ENCODE results near the gene CEMIP2. TPM values are rescaled to one million over a fixed set of nuclear protein-coding genes. Genes with fewer than 3 reads are reported as not detected.

Gene CEMIP2
- total RNA-seq, 1 experiment from 2014 or later = 17.7 TPM

GRCh38 chr9:71643330-71643729, 125.0 kb downstream of the CEMIP2 start:
- H3K4me3 Mint-ChIP-seq (ENCODE audit: unreplicated experiment) = no peak overlapping the region
- no peaks in the 10 kb centered on the region for H3K9me3 Mint-ChIP-seq (ENCODE audit: unreplicated experiment)
- TF ChIP-seq, protein P1, sequence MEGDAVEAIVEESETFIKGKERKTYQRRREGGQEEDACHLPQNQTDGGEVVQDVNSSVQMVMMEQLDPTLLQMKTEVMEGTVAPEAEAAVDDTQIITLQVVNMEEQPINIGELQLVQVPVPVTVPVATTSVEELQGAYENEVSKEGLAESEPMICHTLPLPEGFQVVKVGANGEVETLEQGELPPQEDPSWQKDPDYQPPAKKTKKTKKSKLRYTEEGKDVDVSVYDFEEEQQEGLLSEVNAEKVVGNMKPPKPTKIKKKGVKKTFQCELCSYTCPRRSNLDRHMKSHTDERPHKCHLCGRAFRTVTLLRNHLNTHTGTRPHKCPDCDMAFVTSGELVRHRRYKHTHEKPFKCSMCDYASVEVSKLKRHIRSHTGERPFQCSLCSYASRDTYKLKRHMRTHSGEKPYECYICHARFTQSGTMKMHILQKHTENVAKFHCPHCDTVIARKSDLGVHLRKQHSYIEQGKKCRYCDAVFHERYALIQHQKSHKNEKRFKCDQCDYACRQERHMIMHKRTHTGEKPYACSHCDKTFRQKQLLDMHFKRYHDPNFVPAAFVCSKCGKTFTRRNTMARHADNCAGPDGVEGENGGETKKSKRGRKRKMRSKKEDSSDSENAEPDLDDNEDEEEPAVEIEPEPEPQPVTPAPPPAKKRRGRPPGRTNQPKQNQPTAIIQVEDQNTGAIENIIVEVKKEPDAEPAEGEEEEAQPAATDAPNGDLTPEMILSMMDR (IDR thresholded peaks at IDR 0.05; ENCODE audit: unreplicated experiment) = no peak
- intact Hi-C loops (cut with micrococcal nuclease) = no loop called here
- H3K27me3 Mint-ChIP-seq (ENCODE audit: insufficient read depth, unreplicated experiment) = no peaks in the 10 kb centered on the region
- peaks cover 7% of the 10 kb centered on the region for H3K4me1 Mint-ChIP-seq (ENCODE audit: insufficient read depth, unreplicated experiment)
- CTCF ChIA-PET = no interaction called here
- no peak for DNase-seq (ENCODE audit: unreplicated experiment)
- no TSS peak for BruUV-seq (replicated peaks)
- POLR2A ChIA-PET = no interaction called here
- no peaks in the 10 kb centered on the region for H3K36me3 Mint-ChIP-seq (ENCODE audit: insufficient read depth, unreplicated experiment)
- H3K27ac Mint-ChIP-seq (ENCODE audit: low read depth, unreplicated experiment) = no peak overlapping the region

GRCh38 chr9:71642056-71642455, 126.3 kb downstream of the CEMIP2 start:
- DNase-seq (ENCODE audit: unreplicated experiment) = no peak
- H3K4me1 Mint-ChIP-seq (ENCODE audit: insufficient read depth, unreplicated experiment) = peaks cover 3% of the 10 kb centered on the region
- CTCF ChIA-PET = interaction anchor here (0.9 to 1.6 kb wide), 3 partner anchors 12 to 40 kb away, joined by 3 to 9 read pairs (median 4); no protein-coding TSS in a partner anchor
- H3K27ac Mint-ChIP-seq (ENCODE audit: low read depth, unreplicated experiment) = no peak overlapping the region
- POLR2A ChIA-PET = no interaction called here
- TF ChIP-seq, protein P1 (IDR thresholded peaks at IDR 0.05; ENCODE audit: unreplicated experiment) = no peak
- no peaks in the 10 kb centered on the region for H3K9me3 Mint-ChIP-seq (ENCODE audit: unreplicated experiment)
- no peaks in the 10 kb centered on the region for H3K36me3 Mint-ChIP-seq (ENCODE audit: insufficient read depth, unreplicated experiment)
- H3K27me3 Mint-ChIP-seq (ENCODE audit: insufficient read depth, unreplicated experiment) = no peaks in the 10 kb centered on the region
- no peak overlapping the region for H3K4me3 Mint-ChIP-seq (ENCODE audit: unreplicated experiment)
- BruUV-seq (replicated peaks) = no TSS peak
- intact Hi-C loops (cut with micrococcal nuclease) = no loop called here

- no peaks in the 10 kb centered on the region for H3K36me3 Mint-ChIP-seq (ENCODE audit: insufficient read depth, unreplicated experiment)
- TF ChIP-seq, protein P1 (IDR thresholded peaks at IDR 0.05; ENCODE audit: unreplicated experiment) = no peak
- H3K27me3 Mint-ChIP-seq (ENCODE audit: insufficient read depth, unreplicated experiment) = no peaks in the 10 kb centered on the region
- intact Hi-C loops (cut with micrococcal nuclease) = no loop called here
- H3K4me1 Mint-ChIP-seq (ENCODE audit: insufficient read depth, unreplicated experiment) = no peaks in the 10 kb centered on the region
- CTCF ChIA-PET = interaction anchor here (0.9 to 1.4 kb wide), 4 partner anchors 9 to 180 kb away, joined by 3 to 4 read pairs (median 3); no protein-coding TSS in a partner anchor
- DNase-seq (ENCODE audit: unreplicated experiment) = no peak
- H3K4me3 Mint-ChIP-seq (ENCODE audit: unreplicated experiment) = no peak overlapping the region
- BruUV-seq (replicated peaks) = no TSS peak
- no peaks in the 10 kb centered on the region for H3K9me3 Mint-ChIP-seq (ENCODE audit: unreplicated experiment)
- POLR2A ChIA-PET = interaction anchor here (1.1 kb wide), 1 partner anchor 78 kb away, joined by 5 read pairs; no protein-coding TSS in a partner anchor
- H3K27ac Mint-ChIP-seq (ENCODE audit: low read depth, unreplicated experiment) = no peak overlapping the region
Measured at GRCh38 chr9:71638627-71639026, 129.7 kb downstream of the CEMIP2 start.

DNA sequence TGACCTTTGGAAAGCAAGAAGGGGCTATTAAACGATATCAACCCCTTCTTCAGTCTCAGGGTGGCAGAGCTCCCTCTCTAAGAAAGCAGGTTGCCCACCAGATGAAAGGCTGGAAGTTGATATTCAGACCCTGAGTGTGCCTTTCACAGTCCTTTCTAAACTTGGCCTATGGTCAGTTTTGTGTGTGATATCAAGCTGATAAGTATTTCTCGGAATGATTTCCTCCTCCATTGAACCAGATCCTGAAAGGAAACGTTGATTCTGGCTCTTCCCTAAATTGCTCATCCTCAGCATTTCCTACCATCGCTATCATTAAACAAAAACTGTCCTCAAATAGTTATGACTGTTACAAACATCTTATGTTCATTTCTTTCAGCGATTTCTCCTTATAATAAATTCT, 130.4 kb downstream of the CEMIP2 start:
- Mint-ChIP-seq H3K4me3 (ENCODE audit: unreplicated experiment) (no peak overlapping the region), H3K36me3 (ENCODE audit: insufficient read depth, unreplicated experiment) (no peaks in the 10 kb centered on the region), H3K27ac (ENCODE audit: low read depth, unreplicated experiment) (no peak overlapping the region), H3K4me1 (ENCODE audit: insufficient read depth, unreplicated experiment) (no peaks in the 10 kb centered on the region), H3K27me3 (ENCODE audit: insufficient read depth, unreplicated experiment) (no peaks in the 10 kb centered on the region), H3K9me3 (ENCODE audit: unreplicated experiment) (no peaks in the 10 kb centered on the region)
- no TSS peak for BruUV-seq (replicated peaks)
- intact Hi-C loops (cut with micrococcal nuclease) = no loop called here
- POLR2A ChIA-PET = interaction anchor here (1.1 kb wide), 1 partner anchor 79 kb away, joined by 5 read pairs; no protein-coding TSS in a partner anchor
- DNase-seq (ENCODE audit: unreplicated experiment) = no peak
- TF ChIP-seq, protein P1 (IDR thresholded peaks at IDR 0.05; ENCODE audit: unreplicated experiment) = no peak
- CTCF ChIA-PET = no interaction called here

Measured in MCF 10A (cell line).